NCI-H1694 treated with DMSO at 0.1 percent for 48 hours (cell line): ENCODE results near the gene NOX4.

Source experiments
- DNase-seq: peaks from one replicate; lab custom pipeline; 2025; lab: John Stamatoyannopoulos, UW

Gene NOX4

DNA sequence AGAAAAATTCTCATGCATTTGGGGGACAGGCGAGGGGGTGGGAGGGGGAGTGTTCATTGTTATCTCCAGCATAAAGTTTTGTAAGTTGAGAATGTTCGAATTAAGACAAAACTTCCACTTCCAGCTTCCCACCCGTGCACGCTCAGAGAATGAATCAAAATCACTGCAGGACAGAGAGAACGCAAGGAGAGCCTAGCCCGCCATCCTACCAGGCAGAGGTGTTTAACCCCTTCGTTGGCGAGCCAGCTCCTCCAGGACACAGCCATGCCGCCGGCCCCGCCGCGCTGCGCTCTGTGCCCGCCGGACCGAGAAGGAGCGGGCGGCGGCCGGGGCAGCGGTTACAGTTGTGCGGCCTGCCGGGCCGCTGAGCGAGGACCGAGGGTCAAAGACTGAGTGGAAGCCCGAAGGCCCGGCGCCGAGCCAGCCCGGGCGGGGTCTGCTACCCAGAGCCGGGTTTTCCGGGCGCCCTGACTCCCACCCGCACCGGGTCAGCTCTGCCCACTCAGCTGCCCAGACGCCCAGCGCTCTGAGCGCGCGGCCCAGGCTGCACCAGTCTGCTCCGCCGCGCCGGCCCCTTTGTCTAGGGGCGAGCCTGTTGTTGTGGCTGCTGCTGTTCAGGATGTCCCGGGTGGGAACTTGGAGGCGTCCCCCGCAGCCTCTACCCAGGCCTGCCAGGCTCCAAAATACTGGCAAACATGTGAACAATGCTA, at the start of gene NOX4:
NOX4 (minus strand) TSS at position 395 of the 710 bp plus-strand sequence; CDS start at position 266, 129 bp downstream.
- no peak for DNase-seq

DNA sequence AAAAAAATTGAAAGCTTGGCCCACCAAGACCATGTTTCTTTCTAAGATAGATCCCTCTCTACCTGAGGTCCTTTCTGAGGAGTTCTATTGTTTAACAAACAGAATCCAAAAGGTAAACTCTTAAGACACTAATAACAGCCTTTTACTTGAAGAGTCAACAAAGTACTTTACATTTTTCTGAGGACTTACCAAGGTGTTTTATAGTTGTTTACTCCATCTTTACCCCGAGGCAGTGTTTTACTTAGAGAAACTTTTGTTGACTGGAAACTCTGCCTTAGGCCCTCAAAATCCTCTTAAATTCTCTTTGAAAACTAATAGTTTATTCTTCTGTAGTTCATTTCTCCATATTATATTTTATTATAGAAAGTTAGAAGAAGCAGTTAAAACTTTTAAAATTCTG, 49.7 kb upstream of the NOX4 start:
- DNase-seq = no peak

DNA sequence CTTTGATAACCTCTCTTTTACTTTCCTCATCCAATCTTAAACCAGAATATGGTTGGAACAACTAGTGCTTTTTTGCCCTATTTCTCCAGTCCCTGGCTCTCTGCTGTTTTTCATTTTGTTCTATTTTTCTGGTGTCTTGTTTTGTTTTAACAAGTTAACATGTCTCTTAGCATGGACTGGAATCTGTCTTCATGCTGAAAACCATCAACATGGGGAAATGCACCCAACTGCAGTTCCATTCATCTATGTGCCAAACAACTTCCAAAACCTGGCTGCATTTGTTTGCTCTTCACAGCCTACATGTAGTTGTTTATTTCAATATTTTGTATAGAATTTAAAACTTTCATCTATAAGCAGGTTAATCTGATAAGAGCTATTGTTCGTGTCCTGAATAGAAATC, 46.8 kb upstream of the NOX4 start:
- DNase-seq = no peak

DNA sequence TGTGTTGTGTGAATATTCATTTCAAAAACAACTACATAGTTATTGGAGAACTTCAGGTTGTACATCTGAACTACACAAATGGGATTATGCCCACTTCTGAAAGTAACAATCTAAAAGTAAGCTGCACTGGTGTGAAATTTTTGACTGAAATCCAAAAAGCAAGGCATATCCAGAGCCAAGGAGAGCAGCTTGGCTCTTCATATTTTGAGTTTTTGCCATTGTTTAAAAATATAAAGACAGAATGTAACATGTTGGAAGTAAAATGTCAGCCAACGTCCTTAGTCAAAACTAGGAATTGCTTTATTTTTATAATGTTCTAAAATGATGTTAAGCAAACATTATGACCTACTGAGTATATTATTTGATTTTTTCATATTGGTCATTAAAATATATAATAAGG, 45.8 kb upstream of the NOX4 start:
- no peak for DNase-seq

DNA sequence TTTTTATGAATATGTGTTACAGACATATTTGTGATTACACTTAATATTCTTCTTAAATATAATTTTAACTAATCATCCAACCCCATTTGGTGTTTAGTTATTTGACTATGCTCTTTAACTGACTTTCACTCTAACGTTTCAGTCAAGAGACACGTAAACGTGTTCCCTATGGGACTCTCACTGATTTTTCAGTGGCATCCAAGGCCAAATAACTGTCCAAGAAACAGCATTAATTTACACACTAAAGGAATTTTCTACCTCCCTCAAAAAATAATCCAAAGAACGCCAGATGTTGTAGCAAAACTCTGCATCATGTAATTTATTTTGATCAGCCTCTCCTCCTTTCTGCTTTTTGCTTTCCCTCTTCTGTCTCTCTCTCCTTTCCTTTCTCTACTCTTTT, 44.0 kb upstream of the NOX4 start:
- no peak for DNase-seq

DNA sequence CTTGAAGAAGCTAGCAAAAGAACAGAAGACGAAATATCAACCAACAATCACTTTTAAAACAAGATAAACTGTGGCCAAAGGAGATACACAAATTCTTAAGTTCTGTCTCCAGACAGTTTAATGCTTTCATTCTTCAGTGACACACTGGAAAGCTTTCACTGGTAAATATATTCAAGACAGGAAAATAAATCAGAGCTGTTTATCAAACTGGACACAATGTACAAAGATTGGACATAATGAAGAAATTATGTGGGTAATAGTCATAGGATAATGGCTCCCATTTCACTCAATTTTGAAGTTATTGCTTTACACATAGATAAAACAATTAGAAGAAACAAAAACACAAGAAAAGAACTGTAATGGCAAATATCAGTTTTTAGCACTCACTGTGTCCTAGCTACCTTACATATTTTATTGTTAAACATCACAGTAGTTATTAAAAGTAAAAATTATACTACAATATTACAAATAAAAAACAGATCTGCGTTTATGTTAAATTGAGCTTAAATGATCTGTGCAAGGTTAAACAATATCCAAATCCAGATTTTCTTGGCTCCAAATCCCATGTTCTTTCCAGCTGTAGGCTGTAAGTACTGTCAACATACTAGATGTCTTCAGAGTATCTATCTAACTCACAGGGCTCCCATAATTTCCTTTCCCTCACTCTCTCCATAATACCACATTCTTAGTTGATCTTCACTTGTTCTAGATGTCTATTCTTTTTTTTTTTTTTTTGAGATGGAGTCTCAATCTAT, 38.6 kb upstream of the NOX4 start:
- no peak for DNase-seq

DNA sequence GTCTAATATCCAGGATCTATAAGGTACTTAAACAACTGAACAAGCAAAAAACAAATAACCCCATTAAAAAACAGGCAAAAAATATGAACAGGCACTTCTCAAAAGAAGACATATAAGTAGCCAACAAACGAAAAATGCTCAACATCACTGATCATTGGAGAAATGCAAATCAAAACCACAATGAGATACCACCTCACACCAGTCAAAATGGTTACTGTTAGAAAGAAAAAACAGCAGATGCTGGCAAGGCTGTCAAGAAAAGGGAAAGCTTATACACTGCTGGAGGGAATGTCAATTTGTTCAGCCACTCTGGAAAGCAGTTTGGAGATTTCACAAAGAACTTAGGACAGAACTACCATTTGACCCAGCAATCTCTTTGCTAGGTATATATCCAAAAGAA, 30.6 kb upstream of the NOX4 start:
- DNase-seq = no peak

DNA sequence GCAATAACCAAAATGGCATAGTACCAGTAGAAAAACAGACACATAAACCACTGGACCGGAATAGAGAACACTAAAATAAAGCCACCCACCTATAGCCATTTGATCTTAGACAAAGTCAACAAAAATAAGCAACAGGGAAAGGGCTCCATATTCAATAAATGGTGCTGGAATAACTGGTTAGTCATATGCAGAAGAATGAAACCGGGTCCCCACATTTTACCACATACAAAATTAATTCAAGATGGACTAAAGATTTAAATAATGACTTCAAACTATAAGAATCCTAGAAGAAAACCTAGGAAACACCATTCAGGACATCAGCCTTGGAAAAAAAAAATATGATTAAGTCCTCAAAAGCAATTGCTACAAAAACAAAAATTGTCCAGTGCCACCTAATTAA, 30.1 kb upstream of the NOX4 start:
- no peak for DNase-seq

DNA sequence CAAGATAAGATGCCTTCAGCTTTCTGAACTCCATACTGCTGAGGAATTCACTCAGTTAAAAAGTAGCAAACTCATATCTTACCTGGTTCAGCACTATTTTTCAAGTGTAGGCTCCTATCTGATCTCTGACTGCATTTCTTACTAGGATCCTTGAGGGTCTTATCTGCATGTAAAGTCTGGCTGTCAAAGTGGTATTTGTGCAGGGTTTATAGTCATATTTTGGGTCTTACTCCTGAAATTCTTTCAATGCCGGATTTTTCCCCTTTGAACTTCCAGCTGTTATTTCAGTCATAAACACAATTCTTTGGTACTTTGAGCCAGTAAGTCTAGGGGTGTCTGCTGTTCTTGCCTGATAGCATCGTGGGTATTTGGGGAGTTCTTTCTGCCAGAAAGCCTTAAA, 25.3 kb upstream of the NOX4 start:
- DNase-seq = no peak

DNA sequence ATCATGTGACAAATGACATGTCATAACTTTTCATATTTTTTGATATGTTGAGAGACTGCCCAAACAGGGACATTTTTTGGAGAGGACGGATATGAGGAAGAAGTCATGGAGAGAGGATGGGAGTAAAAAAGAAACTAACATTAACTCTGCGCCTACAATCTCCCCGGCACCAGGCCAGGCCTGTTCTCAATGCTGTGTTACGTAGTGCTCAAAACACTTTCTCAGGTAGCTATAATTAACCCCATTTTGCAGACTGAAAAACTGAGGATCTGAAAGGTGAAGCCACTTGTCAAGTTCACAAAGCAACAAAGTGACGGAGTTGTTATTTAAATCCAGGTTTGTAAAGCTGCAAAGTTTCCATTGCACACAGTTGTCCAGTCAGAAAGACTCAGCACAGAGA, 17.4 kb upstream of the NOX4 start:
- DNase-seq = no peak

DNA sequence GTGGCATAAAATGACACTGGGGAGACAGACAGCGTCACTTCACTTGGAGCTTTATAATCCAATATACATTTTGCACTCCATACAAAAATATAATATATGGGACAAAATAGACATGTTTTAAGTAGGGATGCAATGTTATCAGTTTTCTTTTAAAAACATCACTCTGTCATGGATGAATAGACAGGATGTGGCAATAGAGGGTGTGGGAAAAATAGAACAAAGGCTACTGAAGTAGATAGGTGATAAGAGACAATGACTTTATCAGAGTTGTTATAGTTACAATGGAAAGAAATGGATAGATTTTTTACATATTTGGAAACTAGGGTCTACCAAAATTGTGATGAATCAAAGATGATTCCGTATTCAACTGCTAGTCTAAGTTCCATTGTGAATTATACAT, 13.1 kb upstream of the NOX4 start:
- DNase-seq = no peak

DNA sequence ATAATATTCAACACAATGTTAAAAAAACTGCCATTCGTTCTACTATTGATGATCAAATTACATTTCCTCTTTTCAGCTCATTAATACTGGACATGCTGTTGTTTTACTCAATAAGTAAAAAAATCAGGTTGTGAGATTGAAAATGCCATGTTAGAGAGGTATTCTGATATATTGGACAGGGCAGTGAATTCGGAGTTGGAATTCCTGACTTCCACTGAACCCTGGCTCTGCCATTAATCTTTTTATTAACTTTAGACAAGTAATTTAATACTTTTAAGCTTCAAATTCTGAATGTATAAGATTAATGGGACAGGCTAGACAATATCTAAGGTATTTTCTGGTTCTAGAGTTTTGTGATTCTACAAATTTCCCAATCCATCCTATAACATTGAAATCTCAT, 12.2 kb upstream of the NOX4 start:
- no peak for DNase-seq

DNA sequence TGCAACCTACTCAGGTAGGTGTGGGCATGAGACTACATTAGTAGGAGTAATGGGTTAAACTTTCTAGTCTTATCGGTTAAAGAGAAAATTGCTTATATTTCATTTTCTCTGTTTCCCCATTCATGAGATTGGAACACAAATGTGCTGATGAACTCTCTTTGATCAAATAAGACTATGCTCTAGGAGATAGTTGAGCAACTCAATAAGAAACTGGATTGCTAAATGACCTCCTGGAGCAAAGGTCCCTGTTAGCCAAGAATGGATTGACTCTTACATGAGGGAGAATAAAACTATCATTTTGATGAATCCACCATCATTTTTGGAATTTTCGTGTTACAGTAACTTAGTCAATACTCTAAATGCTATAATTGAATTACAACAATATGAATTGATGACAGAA, 11.1 kb upstream of the NOX4 start:
- DNase-seq = no peak

DNA sequence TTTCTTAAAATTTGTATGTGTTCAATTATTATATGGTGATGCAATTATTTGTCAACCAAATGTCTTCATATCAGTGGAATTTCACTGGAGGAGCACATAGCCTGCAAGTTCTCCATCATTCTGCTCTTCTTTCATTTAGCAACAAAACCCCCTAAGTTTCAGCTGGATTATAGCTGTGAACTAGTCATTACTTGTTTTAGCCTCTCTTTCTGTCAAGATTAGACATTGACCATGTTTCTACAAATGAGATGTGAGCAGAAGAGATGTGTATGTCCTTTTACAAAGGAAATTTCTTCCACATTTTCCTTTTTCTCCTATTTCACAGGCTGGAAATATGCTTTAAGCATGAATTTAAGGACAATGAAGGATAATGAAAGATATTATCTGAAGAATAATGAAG, 9.2 kb upstream of the NOX4 start:
- no peak for DNase-seq

DNA sequence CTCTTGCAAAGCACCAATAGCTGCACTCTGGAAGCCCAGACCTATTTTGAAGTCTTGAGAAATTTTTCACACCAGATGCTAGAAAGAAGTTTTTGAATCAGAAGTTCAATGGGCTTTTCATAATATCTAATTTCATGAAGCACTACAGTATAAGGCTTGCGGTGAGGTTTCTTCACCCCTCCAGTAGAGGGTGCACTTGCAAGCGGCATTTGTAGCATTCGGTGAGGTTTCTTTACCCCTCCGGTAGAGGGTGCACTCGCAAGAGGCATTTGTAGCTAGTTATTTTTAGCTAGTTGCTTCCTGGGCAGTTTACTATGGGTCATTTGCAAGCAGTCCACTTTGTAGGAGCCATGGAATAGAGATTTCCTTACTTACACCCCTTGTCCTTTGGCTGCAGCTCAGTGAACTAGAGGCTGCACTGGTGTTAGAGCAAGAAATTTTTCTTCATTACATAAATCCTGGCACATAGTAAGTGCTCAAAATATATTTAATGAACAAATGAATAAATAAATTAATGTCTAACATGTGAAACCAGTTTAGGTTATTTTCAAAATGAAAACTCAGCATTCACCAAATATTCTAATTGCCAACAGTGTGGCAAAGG, 7.8 kb upstream of the NOX4 start:
- DNase-seq = no peak

DNA sequence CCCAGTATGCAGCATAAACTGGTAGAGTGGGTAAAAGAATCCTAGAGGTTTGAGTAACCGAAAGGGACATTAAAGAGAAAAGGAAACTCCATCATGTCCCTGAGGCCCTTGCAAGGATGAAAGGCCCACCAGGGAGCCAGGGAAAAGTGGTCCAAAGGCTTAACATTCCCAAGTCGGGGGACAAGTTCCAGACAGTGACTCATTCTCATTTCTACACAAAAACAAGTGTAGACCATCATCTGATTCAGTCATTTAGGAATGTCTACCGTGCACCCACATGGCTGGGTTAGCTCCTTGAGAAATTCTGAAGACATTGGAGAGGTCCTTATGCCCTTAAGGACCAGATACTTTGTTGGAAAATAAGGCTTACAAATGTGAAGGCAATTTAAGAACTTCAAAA, 4.8 kb upstream of the NOX4 start:
- no peak for DNase-seq

DNA sequence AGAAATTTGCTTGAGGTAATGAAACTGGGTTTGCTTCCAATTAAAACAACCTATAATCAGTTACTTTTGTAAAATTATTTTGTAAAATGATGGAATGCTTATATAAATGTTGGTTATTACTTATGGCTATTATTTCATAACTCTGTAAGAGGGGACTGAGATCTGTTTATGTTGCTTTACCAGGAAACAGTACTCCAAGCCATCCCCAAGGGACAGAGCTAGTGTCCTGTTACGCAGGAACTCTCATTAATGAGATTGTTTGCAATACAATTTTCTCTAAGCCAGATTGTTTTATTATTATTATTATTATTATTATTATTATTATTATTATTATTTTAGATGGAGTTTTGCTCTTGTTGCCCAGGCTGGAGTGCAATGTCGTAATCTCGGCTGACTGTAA, 2.3 kb upstream of the NOX4 start:
- no peak for DNase-seq

DNA sequence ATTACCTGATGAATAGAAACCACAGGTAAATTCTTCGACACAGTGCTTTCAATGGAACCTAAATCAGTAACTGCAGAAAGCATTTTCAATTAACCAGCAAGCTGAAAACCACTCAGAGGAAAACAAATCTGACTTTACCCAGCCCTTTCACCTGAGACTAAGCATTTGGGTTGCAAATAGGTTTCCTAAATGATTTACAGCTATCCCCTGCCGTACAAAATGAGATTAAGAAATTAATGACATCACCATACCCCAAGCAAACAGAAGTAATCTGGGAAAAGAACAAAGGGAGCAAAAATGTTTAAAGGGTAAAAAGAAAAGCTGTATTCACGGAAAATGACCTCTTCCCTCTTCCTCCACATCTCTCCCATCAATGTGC, 584 bp downstream of the NOX4 start:
- no peak for DNase-seq

DNA sequence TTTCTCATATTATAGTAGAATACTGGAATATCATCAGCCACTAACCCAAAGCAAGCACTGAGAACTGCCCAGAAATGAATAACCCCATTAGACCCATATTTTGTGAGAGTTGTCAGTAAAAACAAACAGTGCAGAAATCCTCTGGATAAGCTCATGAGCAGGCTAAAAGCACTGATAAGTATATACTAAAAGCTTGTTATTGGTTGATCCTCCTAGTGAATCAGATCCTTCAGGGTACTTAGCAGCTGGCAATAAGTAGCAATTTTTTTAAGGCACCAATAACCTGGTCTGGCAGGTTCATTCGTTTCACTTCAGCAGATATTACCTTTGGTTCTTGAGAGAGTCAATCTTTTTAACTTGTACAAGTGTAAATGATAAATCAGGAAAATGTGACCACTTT, 1.2 kb downstream of the NOX4 start:
- no peak for DNase-seq

DNA sequence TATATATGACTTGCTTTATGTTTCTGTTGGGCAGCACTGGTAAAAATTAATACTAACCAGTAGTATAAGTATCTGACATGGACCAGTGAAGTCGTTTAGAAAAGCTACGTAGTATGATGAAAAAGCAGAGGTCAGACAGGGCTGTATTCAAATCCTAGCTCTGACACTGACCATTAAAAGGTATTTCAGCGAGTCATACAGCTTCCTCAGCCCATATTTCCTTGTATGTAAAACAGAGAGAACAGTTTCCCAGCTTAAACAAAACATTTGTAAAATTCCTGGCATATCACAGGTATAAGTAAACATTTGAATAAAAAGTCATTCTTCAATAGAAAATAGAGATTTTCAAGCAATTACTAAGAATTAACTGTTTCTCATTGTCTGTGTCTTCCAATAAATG, 4.2 kb downstream of the NOX4 start:
- DNase-seq = no peak

DNA sequence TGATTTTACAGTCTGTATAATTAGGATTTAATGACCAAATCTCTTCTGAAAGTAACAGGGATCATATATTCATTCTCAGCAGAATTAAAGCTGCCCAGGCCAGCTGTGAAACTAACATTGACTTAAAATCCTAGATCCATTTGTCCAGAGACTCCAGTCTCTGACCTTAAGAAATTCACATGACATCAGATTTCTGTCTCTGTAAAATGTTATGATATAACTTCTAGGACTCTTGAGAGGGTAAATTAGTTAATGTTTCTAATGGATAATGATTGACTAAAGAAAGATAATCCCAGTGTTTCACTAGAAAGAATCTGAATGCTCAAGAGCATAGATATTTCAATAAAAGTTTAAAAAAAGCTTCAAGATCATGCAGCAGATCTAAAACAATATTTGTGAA, 6.3 kb downstream of the NOX4 start:
- no peak for DNase-seq

DNA sequence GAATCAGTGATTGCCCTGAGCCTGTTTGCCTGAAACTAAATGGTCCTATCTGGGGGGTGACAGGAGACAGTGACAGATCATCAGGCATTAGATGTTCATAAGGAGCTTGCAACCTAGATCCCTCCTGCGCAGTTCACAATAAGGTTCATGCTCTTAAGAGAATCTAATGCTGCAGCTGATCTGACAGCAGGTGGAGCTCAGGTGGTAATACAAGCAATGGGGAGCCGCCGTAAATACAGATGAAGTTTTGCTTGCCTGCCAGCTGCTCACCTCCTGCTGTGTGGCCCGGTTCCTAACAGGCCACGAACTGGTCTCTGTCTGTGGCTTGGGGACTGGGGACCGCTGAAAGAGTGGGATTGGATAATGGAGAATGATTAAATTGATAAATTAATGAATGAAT, 14.0 kb downstream of the NOX4 start:
- DNase-seq = no peak

DNA sequence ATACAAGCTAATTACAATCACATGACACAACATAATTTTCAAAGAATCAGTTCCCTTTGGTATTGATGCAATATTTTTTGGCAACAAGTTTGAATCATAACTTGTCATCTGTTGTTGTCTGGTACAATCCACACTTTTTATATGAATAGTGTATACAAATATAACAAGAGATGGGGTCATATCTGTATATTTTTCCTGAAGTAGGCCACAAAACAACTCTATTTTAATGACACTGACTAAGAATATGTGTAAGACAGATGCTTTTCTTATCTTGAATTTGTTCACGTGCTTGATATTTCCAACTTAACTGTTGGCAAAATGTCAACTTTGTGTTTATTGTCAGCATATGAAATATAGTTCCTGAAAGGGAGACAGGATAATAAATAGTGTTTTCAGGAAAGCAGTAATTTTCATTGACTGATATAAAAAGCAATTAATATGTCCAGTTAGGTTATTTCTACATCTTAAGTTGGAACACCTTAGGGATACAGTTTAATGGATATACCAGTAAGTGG, 27.9 kb downstream of the NOX4 start:
- no peak for DNase-seq
